HG03432 (cell line): ENCODE data around the gene ZBBX.

ENCODE experiments used
- ATAC-seq: cut with Tn5 transposase; IDR thresholded peaks from one replicate; pipeline ENCODE4 v1.9.1; 2021; ENCODE audit warnings: mild to moderate bottlenecking, moderate library complexity; ENCODE audit not compliant: unreplicated experiment

ZBBX gene

DNA sequence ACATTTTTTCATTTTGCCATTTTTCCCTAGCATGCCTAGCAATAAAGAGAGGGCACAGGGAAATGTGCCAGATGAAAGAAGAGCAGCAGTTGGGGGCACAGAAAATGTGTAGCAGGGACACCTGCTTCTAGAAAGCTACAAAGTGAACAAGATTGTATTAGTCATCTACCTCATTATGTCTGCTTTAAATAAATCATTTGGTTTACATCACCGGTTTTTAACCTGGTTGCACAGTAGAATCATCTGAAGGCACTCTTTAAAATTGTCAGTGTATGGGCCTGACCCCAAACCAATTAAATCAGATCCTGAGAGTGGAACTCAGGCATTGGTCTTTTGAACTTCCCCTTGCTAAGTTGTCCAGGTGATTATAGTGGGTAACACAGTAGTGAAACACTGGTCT, 73.8 kb downstream of the ZBBX start:
- no peak for ATAC-seq

- no peak for ATAC-seq
Observed at GRCh38 chr3:167305340-167305890, 74.7 kb downstream of the ZBBX start.

DNA sequence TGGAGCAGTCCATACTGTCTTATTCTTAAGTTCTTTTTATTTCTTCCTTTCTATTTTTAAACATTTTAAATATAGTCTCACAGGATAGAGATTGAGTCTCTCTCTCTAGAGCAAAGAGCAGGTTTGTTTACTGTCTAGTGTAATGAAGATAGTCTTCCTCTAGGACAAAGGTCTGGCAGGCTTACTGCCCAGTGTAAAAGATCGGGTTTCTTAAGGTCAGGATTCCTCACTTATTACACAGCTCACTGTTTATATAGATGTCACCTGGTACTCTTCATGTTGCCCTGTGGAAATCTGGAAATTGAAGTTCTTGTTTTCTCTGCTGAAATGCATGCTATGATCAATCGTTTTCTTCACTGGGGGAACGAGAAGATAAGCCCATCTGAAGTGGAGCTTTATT, 76.0 kb downstream of the ZBBX start:
- ATAC-seq, result no peak

DNA sequence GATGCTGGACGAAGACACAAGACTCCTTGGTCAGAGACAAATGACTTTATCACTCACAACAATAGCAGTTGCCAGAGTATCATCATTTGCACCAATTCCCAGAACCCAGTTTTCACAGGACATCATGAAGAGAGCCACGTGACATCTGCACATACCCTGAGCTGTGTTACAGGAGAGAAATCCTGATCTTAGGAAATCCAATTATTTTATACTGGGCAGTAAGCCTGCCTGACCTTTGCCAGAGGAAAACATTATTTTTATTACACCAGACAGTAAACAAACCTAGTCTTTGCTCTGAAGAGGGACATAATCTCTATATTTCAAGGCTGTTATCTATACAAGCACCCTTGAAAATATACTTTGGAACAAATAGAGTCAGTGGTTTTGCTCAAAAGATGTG, 77.4 kb downstream of the ZBBX start:
- ATAC-seq, result no peak

- ATAC-seq, result no peak
Observed at GRCh38 chr3:167300207-167300606, 79.9 kb downstream of the ZBBX start.

GRCh38 chr3:167289435-167289834, 90.7 kb downstream of the ZBBX start:
- ATAC-seq, result no peak

DNA sequence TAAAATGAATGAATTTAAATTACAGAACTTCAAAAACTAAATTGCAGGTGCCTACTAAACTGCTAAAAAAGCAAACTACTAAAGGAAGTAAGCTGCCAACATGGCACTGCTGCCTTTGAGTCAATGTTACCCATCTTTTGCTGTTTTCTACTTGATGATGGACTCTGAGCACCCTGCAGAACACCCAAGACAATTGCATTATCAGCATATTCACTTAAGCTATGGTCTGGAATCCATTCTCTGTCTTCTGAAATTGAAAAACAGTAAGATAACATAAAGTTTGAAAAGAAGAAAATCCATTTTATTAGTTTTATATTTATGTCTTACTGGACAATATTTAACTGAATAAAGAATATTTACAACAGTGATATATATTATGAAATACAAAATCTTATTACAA, 91.4 kb downstream of the ZBBX start:
- no peak for ATAC-seq

GRCh38 chr3:167287308-167287707, 92.8 kb downstream of the ZBBX start:
- ATAC-seq, result no peak

GRCh38 chr3:167274141-167274874, 105.8 kb downstream of the ZBBX start:
- no peak for ATAC-seq

DNA sequence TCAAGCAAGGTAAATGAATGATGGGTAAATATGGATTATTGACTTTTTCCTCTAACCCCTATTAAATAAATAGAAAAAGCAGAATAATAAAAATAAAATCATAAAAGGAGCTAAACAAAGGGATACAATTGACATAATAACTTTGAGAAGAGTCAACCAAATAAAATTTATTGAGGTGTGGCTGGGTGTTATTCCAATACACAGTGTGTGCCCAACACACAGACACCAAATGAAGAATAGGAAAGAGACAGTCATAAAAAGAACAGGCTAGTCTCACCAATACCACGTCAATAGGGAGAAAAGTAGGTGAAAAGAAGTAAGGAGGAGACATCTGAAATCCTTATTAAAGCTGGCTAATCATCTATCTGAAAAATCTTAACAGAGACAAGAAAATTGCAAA, 127.1 kb downstream of the ZBBX start:
- ATAC-seq, result no peak

DNA sequence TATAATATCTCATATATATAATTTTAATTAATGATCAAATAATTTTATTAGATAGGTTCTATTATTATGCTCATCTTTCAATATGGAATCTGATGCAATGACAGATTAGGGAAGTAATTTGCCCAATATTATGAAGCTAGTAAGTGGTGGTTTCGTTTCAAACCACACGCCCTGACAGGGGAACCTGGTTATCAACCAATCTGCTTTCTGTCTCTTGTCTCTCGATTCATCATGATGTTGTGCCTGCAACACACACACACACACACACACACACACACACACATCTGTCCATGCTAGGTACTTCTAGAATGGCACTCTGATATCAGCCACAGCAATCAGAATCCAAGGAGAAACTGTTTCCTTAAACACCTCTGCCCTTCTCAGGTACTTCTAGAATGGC, 128.4 kb downstream of the ZBBX start:
- ATAC-seq, result peak; percentile 40

GRCh38 chr3:167246252-167246651, 133.8 kb downstream of the ZBBX start:
- no peak for ATAC-seq

DNA sequence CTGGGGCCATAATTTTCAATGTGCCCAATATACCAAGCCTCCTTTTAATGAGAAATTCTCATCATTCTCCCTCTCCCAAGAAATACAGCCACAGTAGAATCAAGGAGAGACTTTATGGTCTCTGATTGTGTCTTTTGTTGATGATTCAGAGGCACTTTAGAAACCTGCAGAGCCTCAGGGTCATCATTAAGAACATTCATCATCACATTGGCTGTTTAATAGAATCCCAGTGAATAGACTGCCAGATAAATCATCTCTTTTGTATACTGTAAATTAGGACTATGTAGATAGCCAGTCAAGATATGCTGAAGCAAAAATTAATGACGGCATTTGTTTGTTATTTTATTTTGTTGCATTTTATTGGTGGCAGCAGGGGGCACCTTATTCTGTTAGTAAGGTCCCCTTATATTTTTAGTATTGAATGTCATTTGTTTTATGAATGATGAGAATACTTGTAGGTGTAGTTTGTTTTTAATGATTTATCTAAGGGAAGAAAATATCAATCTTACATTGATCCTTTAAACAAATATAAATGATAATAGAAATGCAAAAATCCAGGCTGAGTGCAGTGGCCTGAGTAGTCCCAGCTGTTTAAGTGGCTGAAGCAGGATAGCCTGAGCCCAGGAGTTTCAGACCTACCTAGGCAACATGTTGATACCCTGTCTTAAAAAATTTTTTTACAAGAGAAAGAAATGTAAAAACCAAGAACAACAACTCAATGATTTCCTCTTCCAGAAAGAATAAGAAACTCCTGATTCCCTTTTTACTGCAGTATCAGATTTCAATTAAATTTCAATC, 138.8 kb downstream of the ZBBX start:
- no peak for ATAC-seq

- no peak for ATAC-seq
Observed at GRCh38 chr3:167228135-167228534, 152.0 kb downstream of the ZBBX start.

- ATAC-seq, result no peak
Observed at GRCh38 chr3:167225821-167226220, 154.3 kb downstream of the ZBBX start.

DNA sequence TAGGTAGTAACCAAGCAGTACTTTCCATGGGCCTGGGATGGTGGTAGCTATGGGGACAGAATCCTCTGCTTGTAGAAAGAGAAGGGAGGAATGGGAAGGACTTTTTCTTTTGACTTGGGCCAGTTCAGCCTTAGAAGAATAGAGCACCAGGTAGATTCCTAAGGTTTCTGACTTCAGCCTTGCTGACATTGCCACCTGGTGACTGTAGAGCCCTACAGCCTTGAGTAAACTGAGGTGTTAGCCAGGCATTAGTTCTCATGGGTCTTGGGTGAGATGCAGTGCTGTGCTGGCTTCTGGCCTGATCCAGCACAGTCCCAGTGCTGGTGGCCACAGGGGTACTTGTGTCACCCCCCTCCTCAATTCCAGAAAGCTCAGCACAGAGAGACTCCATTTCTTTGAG, 171.1 kb downstream of the ZBBX start:
- ATAC-seq, result no peak

DNA sequence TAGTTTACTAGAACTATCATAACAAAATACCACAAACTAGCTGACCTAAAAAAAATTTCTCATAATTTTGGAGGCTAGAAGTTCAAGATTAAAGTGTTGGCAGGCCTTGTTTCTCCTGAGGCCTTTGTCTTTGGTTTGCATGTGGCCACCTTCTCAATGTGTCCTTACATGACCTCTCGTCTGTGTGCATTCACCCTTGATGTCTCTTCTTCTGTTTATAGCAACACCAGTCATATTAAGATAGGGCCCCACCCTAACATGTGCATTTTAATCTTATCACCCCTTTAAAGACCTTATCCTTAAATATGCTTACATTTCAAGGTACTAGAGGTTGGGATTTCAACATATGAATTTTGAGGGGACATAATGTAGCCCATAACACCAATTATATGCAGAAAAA, 177.0 kb downstream of the ZBBX start:
- no peak for ATAC-seq

- ATAC-seq, result peak; percentile 71
Observed at GRCh38 chr3:167198949-167199600, 181.0 kb downstream of the ZBBX start.
